Fibroblast of skin of abdomen (primary cell): Measurements from ENCODE around the gene AMZ1.

ENCODE experiments used
- DNase-seq: peaks from one replicate; pipeline ENCODE4 v3.0.0-alpha.2; 2013

The AMZ1 gene

DNA sequence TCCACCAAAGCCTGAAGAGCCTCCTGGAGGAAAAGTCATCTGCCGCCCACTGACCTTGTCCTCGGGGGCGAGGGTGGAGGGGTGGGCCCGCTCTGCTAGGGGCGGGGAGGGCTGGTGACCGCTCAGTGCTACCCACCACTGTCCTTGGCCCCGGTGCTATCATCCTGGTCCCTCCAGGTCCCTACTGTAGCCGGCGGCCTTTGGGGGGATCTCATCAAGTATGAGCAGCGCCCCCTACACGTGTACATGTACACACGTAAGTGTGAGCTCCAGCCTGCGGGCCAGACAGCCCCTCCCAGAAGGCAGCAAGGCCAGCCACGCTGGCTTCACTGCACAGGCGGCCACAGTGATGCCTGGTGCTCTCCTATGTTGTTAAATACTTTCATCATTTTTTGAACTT lies 36.7 kb upstream of the AMZ1 start:
- DNase-seq = no peak

DNA sequence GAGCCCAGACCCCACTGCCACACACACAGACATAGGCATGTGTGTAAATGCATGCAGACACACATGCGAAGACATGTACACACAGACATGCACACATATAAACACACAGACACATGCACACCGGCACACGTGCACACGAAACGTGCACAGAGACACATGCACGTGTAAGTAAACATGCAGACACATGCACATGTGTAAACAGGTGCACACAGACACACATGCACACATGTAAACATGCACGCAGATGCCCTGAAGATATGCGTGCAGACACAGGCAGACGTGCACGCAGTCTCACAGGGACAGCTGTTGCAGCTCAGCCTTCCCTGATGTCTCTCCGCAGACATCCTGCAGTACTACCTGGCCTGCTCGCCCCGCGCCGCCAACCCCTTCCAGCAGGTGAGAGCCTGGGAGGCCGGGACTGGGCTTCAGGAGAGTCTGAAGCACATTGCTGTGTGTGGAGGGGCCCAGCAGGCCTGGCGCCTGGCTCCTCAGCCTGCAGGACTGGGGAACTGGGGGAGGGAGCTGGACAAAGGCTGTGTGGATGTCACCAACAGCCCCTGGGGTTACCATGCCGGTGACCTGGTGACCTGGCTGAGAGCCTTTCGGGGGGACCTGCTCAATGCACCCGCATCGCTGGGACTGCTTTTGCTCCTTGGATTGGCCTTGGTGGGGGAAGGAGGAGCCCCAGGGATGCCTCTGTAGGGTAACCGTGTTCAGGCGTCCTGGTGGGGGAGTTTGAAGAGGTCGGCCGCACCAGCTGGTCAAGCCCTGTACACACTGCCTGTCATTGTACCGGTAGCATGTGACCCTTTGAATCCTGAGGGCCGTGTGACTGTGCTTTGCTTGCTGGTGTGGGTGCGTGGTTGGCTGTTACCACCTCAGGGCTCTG lies 35.9 kb upstream of the AMZ1 start:
- DNase-seq = no peak

DNA sequence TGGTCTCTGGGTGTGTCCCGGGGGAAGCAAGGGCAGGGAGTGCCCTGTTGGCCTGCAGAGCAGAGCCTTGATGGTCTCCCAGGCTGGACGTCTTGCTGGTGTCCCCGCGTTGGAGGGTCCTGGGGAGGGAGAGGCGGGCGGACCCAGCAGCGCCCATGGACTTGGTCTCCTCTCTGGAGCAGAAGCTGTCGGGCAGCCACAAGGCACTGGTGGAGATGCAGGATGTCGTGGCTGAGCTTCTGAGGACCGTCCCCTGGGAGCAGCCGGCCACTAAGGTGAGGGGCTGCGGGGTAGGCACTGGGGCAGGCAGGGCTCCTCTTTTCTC lies 35.3 kb upstream of the AMZ1 start:
- no peak for DNase-seq

DNA sequence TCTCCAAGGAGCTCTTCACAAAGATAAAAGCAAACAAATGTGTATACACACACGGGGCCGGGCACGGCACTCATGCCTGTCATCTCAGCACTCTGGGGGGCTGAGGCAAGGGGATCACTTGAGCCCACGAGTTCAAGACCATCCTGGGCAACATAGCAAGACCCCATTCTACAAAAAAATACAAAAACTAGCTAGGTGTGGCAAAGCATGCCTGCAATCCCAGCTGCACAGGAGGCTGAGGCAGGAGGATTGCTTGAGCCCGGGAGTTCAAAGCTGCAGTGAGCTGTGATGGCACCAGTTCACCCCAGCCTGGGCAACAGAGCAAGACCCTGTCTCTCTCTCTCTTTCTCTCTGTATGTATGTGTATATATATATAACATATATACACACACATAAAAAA lies 33.9 kb upstream of the AMZ1 start:
- DNase-seq = no peak

DNA sequence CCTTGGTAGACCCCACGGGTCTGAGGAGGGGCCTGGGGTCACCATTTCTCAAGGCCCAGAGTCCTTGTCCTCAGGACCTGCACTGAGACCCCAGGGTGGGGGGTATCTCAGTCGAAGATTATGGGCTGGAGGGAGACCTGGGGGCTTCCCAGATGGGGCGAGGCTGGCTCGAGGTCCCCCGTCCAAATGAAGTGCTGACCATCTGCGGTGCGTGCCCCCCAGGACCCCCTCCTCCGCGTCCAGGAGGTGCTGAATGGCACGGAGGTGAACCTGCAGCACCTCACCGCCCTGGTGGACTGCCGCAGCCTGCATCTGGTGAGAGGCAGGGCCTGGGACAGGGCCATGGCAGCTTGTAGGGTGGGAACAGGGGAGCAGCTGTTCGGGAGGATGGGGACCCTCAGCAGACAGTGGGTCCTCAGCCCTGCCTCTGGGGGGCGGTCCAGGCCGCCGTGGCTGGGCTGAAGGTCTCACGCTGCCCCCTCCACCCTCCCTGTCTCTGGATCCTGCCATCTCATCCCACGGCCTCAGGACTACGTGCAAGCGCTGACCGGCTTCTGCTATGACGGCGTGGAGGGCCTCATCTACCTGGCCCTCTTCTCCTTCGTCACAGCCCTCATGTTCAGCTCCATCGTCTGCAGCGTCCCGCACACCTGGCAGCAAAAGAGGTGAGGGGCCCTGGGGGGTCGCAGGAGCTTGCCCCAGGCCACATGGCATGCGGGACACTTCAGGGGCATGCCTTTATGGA lies 32.0 kb upstream of the AMZ1 start:
- no peak for DNase-seq

DNA sequence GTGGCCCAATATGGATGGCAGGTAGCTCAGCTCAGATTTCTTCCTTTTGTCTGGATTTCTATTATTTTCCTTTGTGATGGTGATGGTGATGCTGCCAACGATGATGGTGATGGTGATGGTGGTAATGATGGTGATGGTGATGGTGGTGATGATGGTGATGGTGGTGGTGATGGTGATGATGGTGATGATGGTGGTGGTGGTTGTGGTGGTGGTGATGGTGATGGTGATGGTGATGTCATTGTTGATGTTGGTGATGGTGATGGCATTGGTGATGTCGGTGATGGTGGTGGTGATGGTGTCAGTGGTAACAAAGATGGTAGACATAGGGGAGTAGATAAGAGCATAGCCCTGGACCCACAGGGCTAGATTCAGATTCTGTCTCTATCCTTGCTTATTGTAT lies 30.8 kb upstream of the AMZ1 start:
- no peak for DNase-seq

DNA sequence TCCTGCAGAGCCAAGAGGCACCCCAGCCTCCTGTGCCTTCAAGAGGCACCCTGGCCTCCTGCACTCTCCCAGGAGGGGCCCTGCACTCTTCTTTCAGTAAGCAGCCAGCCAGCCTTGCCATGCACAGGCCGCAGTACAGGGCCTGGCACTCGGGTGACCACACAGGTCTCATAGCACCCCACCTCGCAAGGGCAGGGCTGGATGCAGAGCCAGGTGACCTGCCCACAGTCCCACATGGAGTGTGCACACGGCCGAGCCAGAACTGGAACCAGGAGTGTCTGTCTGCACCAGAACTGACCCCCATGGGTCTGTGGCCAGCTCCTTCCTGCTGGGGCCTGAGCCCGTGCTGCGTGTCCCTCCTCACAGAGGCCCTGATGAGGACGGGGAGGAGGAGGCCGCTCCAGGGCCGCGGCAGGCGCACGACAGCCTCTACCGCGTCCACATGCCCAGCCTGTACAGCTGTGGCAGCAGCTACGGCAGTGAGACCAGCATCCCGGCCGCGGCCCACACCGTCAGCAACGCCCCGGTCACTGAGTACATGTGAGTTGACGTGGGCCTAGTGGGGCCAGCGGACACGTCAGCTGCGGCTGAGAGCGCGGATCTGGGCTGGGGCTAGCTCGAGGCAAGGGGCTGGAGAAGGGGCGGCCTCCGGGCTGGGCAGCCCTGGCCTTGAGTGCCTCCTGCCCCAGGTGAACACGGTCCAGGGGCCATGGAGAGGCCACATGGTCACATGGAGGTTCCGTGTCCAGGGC lies 29.9 kb upstream of the AMZ1 start:
- DNase-seq = no peak

DNA sequence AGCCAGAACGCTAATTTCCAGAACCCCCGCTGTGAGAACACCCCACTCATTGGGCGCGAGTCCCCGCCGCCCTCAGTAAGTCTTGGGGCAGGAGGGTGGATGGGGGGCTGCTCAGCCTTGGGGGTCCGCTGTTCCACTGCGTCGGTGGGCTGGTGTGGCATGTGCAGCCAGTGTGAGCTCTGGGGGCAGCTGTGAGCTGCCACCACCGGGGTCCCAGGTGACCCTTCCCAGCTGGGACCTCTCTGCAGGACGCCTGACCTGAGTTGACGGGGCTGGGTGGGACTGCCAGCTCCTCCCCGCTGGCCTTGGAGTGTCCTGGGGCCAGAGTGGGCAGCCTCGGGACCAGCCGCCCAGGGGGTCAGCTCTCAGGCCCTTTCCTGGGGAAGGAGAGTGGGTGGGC lies 29.1 kb upstream of the AMZ1 start:
- no peak for DNase-seq

DNA sequence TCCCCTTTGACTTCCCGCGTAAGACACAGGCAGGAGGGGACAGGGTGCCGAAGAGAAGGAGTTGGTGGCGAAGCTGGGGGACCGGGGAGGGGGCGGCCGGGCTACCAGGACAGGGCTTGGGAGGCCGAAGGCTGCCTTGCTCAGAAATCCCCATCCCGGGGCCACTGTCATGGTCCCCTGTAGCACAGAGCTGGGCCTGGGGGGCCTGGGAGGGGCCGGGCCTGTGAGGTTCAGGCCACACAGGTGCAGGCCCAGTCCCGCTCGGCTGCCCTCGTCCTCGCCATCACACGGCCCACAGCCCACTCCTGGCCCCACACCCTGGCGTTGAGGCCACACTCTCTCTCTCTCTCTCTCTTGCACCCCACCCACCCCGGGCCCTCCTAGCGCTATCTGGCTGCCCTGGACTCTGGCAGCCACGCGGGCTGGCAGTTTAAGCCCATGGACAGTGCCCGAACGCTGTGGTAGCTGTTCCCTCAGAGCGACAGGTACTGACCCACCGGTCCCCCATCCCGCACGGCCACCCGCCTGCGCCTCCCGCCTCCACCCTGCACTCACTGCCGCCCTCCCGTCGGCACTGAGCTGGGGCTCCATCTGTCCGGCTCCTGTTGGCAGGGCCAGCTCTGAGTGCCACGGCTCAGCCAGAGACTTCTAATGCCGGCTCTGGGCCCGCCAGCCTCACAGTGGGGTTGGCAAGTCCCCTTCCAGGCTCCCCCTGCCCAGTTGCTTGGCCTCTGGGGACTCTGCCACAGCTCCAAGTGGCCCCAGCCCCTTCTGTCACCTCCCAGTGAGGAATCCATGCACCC lies 28.2 kb upstream of the AMZ1 start:
- no peak for DNase-seq

DNA sequence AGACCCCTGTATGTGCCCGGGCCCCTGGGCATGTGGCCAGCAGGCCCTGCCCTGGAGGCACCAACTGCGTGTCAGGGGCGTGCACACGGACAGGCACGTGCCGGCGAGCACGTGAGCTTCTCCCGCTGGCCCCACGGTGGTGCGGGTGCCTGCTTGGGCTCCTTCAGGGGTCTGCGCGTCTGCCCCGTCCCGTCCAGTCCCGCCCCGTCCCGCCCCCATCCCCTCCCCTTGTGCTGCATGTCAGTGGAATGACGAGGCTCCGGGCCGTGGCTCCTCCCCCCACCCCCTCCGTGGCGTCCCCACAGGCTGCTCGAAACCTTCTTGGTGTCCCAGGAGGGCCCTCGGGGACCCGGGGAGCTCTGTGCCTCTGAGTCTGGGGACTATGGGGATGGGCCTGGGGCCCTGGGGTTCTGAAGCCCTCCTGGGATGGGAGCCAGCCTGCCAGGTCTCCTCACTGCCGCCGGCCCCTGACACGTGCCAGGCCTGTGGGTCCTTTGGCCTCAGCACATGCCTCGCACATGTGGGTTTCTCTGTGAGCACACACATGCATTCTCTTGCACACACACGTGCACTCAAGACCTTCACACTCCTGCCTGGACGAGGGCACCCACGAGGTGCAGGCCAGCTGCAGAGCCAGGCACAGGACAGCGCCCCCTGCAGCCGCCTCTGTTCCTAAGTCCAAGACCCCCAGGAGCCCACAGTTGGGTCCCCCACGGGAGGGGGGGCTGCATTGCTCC lies 27.5 kb upstream of the AMZ1 start:
- peak; percentile 31 for DNase-seq

DNA sequence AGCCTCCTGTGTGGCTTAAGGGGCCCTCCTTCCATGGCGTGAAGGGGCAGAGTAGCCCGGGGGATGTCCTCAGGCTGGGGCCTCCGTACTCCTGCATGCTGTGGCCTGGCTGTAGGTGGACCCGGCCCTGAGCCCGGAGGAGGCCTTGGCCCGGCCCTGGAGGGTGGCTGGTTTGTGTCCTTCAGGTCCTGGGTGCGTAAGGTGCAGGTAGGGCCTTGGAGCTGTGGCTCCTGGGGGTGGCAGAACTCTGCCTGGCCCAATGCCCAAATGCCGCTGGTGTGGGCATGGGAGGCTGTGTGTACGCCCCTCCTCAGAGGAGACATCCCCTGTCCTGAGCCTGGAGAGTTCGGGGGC lies 26.9 kb upstream of the AMZ1 start:
- no peak for DNase-seq

DNA sequence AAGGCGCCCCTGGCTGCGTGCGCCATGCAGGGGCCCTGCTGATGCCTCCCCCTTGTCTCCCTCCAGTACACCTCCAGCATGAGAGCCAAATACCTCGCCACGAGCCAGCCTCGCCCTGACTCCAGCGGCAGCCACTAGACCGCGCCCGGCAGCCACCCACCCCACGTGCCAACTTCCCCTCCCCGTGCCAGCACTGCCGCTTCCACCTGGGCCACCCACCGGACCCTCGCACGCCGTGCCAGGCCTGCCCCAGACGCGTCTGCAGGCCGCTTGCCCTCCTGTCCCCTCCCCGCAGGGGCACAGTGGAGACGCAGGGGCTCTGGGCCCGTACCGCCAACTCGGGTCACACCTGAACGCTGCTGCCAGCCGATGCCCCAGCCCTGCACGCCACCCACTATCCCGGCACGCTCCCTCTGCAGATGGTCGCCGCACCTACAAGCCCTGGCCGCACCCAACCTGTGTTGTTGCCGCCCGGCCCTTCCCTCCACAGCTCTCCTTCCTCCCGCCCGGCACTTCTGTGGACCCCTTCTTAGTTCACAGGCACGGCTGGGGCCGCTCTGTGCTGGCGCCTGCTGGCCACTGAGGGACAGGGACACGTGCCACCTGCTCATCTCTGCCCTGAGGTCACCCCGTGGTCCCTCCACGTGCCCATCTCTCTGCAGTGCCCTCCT lies 26.3 kb upstream of the AMZ1 start:
- no peak for DNase-seq

DNA sequence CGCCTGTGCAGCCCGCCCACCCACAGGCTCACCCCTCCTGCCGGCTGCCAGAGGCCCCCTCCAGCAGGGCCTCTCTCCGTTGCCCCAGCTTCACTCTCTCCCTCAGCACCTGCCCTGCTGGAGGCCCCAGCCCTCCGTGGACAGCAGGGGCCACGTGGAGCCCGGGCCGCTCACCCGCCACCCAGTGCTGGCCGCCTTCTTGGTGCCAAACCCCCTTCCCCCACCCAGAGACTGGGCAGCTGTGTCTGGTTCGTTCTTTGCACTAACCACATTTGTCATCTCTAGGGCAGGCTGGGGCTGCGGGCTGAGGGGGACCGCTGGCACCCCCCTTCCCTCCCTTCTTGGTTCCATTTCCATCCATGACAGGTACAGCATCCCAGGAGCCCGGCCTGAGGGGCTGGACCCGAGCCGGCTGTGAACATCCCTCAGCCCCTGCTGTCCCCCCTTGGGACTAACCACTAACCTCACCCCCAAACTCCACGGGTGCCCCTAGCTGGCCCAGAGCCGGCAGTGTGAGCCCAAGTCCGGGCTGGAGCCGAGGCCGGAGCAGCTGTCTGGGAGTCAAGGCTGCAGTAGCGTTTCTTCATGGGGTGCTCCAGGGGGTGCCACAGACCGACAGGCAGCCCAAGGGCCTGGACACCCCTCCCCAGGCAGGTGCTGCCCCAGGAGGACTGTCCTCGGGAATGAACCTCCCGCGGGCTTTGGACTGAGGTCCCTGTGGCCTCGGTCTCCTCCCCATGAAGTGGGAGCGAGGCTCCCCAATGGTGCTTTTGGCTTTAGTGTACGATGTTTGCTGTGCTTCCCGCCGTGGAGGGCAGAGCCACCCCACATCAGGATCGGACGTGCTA lies 25.5 kb upstream of the AMZ1 start:
- no peak for DNase-seq

DNA sequence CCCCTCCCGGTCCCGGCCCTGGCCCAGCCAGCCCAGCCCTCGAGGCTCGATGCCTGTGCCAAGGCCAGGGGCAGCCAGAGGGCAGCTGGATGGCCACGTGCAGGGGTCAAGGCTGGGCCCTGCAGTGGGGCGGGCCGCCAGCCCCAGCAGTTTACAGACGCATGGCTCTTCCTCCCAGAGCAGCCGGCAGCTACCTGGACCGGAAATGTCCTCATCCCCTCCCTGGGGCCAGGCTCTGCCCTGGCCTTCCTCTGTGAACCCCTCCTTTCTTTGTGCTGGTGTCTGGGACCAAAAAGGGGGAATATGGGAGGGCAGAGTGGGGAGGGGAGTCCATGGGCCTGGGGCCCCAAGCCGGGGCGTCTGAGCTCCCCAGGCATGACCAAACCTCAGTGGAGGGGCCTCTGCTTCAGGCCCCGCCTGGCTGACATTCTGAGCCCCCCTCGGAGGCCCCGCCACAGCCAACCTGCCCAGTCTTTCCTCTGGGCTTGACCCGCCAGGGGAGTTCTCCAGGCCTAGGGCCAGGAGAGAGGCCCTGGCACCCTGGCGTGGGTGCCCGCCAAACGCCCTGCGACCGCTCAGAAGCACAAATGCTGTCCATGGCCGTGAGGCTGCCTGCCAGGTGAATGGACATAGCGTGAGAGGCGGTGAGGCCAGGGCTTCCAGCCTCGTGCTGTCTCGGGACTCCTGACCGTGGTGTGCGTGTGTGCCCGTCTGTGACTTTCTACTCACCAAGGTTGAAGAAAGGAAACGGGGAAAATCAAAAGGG lies 24.7 kb upstream of the AMZ1 start:
- no peak for DNase-seq

DNA sequence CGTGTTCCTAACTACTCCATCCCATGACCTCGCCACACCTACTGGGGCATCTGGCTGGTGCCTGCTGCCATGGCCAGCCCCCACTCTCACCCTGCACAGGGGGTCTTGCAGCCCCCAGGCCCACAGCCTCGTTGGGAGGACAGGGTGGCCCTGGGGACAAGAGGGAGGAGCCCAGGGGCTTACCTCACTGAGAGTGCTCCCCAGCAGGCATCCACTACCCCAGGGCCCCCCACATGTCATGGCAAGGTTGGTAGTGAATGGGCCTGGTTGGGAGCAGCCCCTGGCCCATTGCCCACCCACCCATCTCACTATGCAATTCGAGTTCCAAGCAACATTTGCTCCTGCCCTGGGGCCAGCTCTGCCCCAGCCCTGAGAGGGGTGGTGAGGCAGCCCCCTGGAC lies 24.0 kb upstream of the AMZ1 start:
- no peak for DNase-seq

DNA sequence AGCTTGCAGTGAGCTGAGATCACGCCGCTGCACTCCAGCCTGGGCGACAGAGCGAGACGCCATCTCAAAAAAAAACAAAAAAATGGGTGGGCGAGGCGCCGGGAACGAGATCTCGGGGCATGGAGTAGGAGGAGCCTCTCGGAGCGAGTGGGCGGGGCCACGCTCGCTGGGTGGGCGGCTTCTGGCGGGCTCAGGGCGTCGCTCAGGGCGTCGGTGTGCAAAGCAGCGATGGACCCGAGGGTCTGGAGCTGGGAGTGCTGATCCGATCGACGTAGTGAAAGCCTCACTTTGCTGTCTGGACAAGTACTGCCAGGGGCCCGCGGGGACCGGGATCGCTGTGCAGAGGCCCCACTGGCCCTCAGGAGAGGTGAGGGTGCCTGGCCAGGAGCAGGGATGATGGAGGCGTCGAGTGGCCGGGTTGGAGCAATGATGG lies 22.6 kb upstream of the AMZ1 start:
- no peak for DNase-seq

DNA sequence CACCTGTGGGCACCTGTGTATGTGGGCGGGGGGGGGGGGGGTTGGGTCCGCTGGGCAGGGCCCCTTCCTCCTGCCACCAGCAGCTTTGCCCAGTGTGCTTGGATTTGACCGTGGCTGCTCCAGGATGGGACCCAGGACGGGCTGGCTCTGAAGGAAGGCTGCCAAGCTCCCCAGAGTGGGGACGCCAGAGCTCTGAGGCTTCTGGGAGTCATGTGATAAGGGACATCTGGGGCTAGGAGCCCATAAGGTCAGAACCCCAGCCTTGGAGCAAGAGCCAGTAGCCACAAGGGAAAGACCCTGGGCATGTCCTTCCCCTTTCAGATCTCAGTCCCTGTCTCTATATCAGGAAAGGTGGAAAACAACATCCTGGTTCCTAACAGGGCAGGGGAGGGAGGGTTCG lies 21.8 kb upstream of the AMZ1 start:
- no peak for DNase-seq

DNA sequence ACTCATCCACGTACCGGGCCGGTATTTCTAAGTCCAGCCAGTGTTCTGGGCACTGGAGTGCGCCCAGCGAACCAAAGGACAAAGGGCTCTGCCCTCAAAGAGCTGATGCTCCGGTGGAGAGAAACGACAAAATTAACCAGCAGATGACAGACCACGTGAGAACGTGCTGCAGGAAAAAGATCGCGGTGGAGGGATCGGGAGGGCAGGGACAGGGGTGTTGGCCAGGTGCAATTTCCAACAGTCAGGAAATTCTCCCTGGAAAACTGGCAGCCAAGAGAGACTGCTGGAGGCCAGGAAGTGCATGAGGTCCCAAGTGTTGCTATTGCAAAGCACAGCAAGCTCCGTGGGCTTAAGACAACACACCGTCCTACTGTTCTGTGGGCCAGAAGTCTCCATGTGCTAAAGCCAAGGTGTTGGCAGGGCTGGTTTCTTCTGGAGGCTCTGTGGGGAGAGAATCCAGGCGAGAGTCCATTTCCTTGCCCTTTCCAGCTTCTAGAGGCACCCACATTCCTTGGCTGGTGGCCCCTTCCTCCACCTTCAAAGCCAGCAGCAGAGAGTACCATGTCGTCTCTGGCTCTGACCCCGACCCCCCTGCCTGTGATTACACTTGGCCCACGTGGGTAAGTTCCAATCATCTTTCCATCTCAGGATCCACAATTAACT lies 21.3 kb upstream of the AMZ1 start:
- DNase-seq = no peak

DNA sequence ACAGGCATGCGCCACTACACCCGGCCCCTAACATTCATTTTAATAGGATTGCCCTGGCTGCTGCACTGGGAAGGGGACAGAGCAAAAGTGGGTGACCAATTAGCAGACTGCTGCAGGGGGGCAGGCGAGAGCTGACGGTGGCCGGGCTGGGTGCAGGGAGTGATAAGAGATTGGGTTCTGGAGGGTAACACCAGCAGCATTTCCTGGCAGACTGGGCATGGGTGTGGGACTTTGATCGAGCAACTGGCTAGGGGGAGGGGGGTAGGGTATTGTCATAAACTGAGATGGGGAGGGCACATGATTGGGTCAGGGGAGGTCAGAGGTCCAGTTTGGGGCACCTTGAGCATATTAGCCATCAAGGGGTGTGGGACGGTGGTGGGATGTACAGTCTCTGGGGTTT lies 20.2 kb upstream of the AMZ1 start:
- no peak for DNase-seq
